HCT116 (cell line): ENCODE measurements around the gene RFX3.

Source experiments
- CBX3 ChIP-seq: IDR thresholded peaks from 2 replicates; pipeline ENCODE4 v1.6.1; 2012; ENCODE audit warnings: low read depth
- CEBPB ChIP-seq: IDR thresholded peaks from 2 replicates; pipeline ENCODE4 v1.6.1; 2012; ENCODE audit warnings: low read depth
- EGR1 ChIP-seq: IDR thresholded peaks from 2 replicates; pipeline ENCODE4 v1.6.1; 2012; ENCODE audit warnings: low read depth
- EZH2phosphoT487 ChIP-seq: fragments of 200-600 bp; IDR thresholded peaks from 2 replicates; pipeline ENCODE4 v1.6.1; 2018; ENCODE audit warnings: antibody characterized with exemption, borderline replicate concordance
- POLR2A ChIP-seq: IDR thresholded peaks from 2 replicates; pipeline ENCODE4 v1.7.0; 2011; ENCODE audit warnings: borderline replicate concordance; ENCODE audit not compliant: insufficient read depth, insufficient read length; ENCODE audit errors: extremely low read depth
- POLR2AphosphoS5 ChIP-seq: IDR thresholded peaks from 2 replicates; pipeline ENCODE4 v1.6.1; 2011; ENCODE audit warnings: mild to moderate bottlenecking, low read depth, low read length, moderate library complexity
- SP1 ChIP-seq: IDR thresholded peaks from 2 replicates; pipeline ENCODE4 v1.6.1; 2012; ENCODE audit warnings: low read depth
- ZBTB33 ChIP-seq: IDR thresholded peaks from 2 replicates; pipeline ENCODE4 v1.6.1; 2011; ENCODE audit warnings: mild to moderate bottlenecking, low read length, moderate library complexity; ENCODE audit not compliant: insufficient replicate concordance; ENCODE audit errors: extremely low read depth
- TF ChIP-seq, protein P1 (sequence below), 3 experiments: fragments of 200-600 bp in 1 of 3; sonication (generic) in 1 of 3; IDR thresholded peaks in 2 of 3; conservative IDR thresholded peaks in 1 of 3; 2 replicates each; pipeline ENCODE4 v1.5.1; 2012 to 2017; ENCODE audit warnings: low read depth in 2 of 3, low read length in 2 of 3, antibody characterized with exemption in 1 of 3, borderline replicate concordance in 1 of 3, control low read depth in 1 of 3, mild to moderate bottlenecking in 1 of 3, mixed read lengths in 1 of 3, mixed run types in 1 of 3, moderate library complexity in 1 of 3; ENCODE audit not compliant: insufficient read depth in 1 of 3
- TF ChIP-seq, protein P2 (sequence below): IDR thresholded peaks from 2 replicates; pipeline ENCODE4 v1.6.1; 2012; ENCODE audit warnings: low read depth

- TF ChIP-seq, protein P1, sequence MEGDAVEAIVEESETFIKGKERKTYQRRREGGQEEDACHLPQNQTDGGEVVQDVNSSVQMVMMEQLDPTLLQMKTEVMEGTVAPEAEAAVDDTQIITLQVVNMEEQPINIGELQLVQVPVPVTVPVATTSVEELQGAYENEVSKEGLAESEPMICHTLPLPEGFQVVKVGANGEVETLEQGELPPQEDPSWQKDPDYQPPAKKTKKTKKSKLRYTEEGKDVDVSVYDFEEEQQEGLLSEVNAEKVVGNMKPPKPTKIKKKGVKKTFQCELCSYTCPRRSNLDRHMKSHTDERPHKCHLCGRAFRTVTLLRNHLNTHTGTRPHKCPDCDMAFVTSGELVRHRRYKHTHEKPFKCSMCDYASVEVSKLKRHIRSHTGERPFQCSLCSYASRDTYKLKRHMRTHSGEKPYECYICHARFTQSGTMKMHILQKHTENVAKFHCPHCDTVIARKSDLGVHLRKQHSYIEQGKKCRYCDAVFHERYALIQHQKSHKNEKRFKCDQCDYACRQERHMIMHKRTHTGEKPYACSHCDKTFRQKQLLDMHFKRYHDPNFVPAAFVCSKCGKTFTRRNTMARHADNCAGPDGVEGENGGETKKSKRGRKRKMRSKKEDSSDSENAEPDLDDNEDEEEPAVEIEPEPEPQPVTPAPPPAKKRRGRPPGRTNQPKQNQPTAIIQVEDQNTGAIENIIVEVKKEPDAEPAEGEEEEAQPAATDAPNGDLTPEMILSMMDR (IDR thresholded peaks at IDR 0.05 in 2 of 3, conservative IDR thresholded peaks at IDR 0.05 in 1 of 3; ENCODE audit: borderline replicate concordance in 1 of 3, insufficient read depth in 1 of 3, low read depth in 2 of 3, low read length in 2 of 3) = no peak
- no peak for TF ChIP-seq POLR2A
- TF ChIP-seq POLR2AphosphoS5 = no peak
- no peak for TF ChIP-seq EZH2phosphoT487
- no peak for TF ChIP-seq ZBTB33
- TF ChIP-seq, protein P2, sequence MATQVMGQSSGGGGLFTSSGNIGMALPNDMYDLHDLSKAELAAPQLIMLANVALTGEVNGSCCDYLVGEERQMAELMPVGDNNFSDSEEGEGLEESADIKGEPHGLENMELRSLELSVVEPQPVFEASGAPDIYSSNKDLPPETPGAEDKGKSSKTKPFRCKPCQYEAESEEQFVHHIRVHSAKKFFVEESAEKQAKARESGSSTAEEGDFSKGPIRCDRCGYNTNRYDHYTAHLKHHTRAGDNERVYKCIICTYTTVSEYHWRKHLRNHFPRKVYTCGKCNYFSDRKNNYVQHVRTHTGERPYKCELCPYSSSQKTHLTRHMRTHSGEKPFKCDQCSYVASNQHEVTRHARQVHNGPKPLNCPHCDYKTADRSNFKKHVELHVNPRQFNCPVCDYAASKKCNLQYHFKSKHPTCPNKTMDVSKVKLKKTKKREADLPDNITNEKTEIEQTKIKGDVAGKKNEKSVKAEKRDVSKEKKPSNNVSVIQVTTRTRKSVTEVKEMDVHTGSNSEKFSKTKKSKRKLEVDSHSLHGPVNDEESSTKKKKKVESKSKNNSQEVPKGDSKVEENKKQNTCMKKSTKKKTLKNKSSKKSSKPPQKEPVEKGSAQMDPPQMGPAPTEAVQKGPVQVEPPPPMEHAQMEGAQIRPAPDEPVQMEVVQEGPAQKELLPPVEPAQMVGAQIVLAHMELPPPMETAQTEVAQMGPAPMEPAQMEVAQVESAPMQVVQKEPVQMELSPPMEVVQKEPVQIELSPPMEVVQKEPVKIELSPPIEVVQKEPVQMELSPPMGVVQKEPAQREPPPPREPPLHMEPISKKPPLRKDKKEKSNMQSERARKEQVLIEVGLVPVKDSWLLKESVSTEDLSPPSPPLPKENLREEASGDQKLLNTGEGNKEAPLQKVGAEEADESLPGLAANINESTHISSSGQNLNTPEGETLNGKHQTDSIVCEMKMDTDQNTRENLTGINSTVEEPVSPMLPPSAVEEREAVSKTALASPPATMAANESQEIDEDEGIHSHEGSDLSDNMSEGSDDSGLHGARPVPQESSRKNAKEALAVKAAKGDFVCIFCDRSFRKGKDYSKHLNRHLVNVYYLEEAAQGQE = no peak
- TF ChIP-seq CEBPB = no peak
- no peak for TF ChIP-seq SP1
- no peak for TF ChIP-seq CBX3
- TF ChIP-seq EGR1 = no peak
Observed at GRCh38 chr9:3336951-3337350, 188.8 kb downstream of the RFX3 start.
